A673 (cell line): ENCODE measurements around the gene PSG7. TPM values are rescaled to one million over a fixed set of nuclear protein-coding genes. Genes with fewer than 3 reads are reported as not detected.
"Not testable (repeated sequence)": the region's sequence is repeated elsewhere in the genome, so short reads cannot be mapped to it uniquely, and the experiment has no call there.

Source experiments
- BruUV-seq: library from RNA; stranded (reverse); fragments of 400-500 nt; replicated peaks from 2 replicates; lab custom pipeline; 2021; lab: Mats Ljungman, UMichigan
- CTCF ChIA-PET: fragments of 300-600 bp; sonication (Branson Sonifier 250); formaldehyde crosslinking; loops from one replicate; lab custom pipeline; 2022; ENCODE audit warnings: antibody characterized with exemption; lab: Charles Lee
- POLR2A ChIA-PET: fragments of 300-600 bp; sonication (Branson Sonifier 250); formaldehyde crosslinking; loops from one replicate; lab custom pipeline; 2022; ENCODE audit warnings: antibody characterized with exemption; ENCODE audit not compliant: low non-redundant PET; lab: Charles Lee
- DNase-seq: peaks from one replicate; pipeline ENCODE4 v3.0.0-alpha.2; 2015; ENCODE audit warnings: low spot score
- H3K27ac ChIP-seq: fragments of 200-600 bp; sonication (generic); 2 replicates; pipeline ENCODE4 v1.5.1; 2016; ENCODE audit warnings: mixed run types, low read depth, mild to moderate bottlenecking, mixed read lengths, antibody characterized with exemption, low read length; ENCODE audit not compliant: poor library complexity, severe bottlenecking
- H3K27me3 ChIP-seq: fragments of 200-600 bp; sonication (generic); replicated peaks from 2 replicates; pipeline ENCODE4 v1.6.1; 2017; ENCODE audit warnings: mixed run types, low read depth, mild to moderate bottlenecking, mixed read lengths, antibody characterized with exemption, low read length; ENCODE audit not compliant: insufficient read depth, poor library complexity
- H3K36me3 ChIP-seq: fragments of 200-600 bp; sonication (generic); 2 replicates; pipeline ENCODE4 v1.6.1; 2016; ENCODE audit warnings: mixed run types, mild to moderate bottlenecking, mixed read lengths, antibody characterized with exemption, low read length; ENCODE audit not compliant: insufficient read depth, poor library complexity, severe bottlenecking
- H3K4me1 ChIP-seq: fragments of 200-600 bp; sonication (generic); 2 replicates; pipeline ENCODE4 v1.6.1; 2017; ENCODE audit warnings: mixed run types, mild to moderate bottlenecking, mixed read lengths, antibody characterized with exemption, low read length; ENCODE audit not compliant: insufficient read depth, poor library complexity, severe bottlenecking
- H3K4me3 ChIP-seq: fragments of 200-600 bp; sonication (generic); 2 replicates; pipeline ENCODE4 v1.5.1; 2016; ENCODE audit warnings: low read depth, mixed run types, mild to moderate bottlenecking, mixed read lengths, low read length; ENCODE audit not compliant: poor library complexity, severe bottlenecking
- H3K9me3 ChIP-seq: fragments of 200-600 bp; sonication (generic); 2 replicates; pipeline ENCODE4 v1.6.1; 2016; ENCODE audit warnings: mixed run types, low read depth, mild to moderate bottlenecking, mixed read lengths, antibody characterized with exemption, low read length; ENCODE audit not compliant: poor library complexity, severe bottlenecking
- CTCF ChIP-seq: fragments of 300-800, 200-600 bp; sonication (generic); conservative IDR thresholded peaks from 2 replicates; pipeline ENCODE4 v1.5.1; 2017; ENCODE audit warnings: low read depth, mild to moderate bottlenecking, antibody characterized with exemption, low read length, moderate library complexity, mixed read lengths
- EZH2 ChIP-seq: fragments of 200-600 bp; sonication (generic); IDR thresholded peaks from 2 replicates; pipeline ENCODE4 v1.6.1; 2017; ENCODE audit warnings: borderline replicate concordance, low read depth, mild to moderate bottlenecking, mixed read lengths, antibody characterized with exemption, low read length; ENCODE audit not compliant: poor library complexity, severe bottlenecking
- intact Hi-C: fragments of 100-400 bp; cut with micrococcal nuclease; formaldehyde crosslinking; loops from one replicate; pipeline ENCODE4 v1.10.0; 2022; ENCODE audit not compliant: unreplicated experiment
- total RNA-seq: library from RNA; stranded (reverse); gene quantifications from 2 replicates; pipeline ENCODE4 v1.2.3, GENCODE V29; 2021

The PSG7 gene
- total RNA-seq, 1 experiment from 2014 or later: not detected

DNA sequence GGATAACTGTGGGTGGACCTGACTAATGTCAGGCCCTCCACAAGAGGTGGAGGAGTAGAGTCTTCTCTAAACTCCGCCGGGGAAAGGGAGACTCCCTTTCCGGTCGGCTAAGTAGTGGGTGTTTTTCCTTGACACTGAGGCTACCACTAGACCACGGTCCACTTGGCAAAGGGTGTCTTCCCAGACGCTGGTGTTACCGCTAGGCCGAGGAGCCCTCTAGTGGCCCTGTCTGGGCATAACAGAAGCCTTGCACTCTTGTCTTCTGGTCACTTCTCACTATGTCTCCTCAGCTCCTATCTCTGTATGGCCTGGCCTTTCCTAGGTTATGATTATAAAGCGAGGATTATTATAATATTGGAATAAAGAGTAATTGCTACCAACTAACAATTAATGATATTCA, 13.9 kb downstream of the PSG7 start:
- BruUV-seq, H3K4me3 ChIP-seq, H3K9me3 ChIP-seq, H3K4me1 ChIP-seq, H3K36me3 ChIP-seq, H3K27ac ChIP-seq, POLR2A ChIA-PET, intact Hi-C loops, CTCF ChIA-PET, H3K27me3 ChIP-seq: not testable (repeated sequence)
- peak; percentile 73 for TF ChIP-seq CTCF
- DNase-seq: peak; percentile 50

DNA sequence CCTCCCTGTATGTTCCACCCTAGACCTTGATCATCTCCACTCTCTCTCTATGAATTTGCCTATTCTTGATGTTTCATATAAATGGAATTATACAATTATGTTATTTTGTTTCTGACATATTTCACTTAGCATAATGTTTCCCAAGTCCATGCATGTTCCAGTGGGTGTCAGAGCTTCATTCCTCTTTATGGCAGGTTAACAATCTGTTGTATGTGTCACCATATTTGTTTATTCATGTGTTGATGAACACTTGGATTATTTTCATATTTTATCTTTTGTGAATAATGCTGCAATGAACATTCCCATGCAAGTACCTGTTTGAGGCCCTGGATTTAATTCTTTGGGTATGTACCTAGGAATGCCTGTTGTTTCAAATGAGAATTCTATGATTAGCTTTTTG, 16.0 kb downstream of the PSG7 start:
- H3K4me3 ChIP-seq, H3K27ac ChIP-seq, H3K36me3 ChIP-seq, H3K9me3 ChIP-seq, H3K4me1 ChIP-seq, H3K27me3 ChIP-seq, BruUV-seq, CTCF ChIA-PET, POLR2A ChIA-PET, intact Hi-C loops, DNase-seq: not testable (repeated sequence)

- H3K9me3 ChIP-seq: no peaks in the 10 kb centered on the region
- no peaks in the 10 kb centered on the region for H3K36me3 ChIP-seq
- H3K4me1 ChIP-seq: no peaks in the 10 kb centered on the region
- CTCF ChIA-PET: no interaction called here
- peak; percentile 4 for DNase-seq
- H3K27me3 ChIP-seq: no peaks in the 10 kb centered on the region
- H3K27ac ChIP-seq: no peak overlapping the region
- BruUV-seq: no TSS peak
- intact Hi-C loops: no loop called here
- TF ChIP-seq CTCF: 0 out of 2 replicates have a peak, but pooled peaks have one; percentile 28
- no peak for TF ChIP-seq EZH2
- no peak overlapping the region for H3K4me3 ChIP-seq
- POLR2A ChIA-PET: no interaction called here
These were observed 17.3 kb downstream of the PSG7 start for GRCh38 chr19:42919757-42920079.

GRCh38 chr19:42919070-42919756, 17.8 kb downstream of the PSG7 start:
- H3K27ac ChIP-seq, H3K9me3 ChIP-seq, H3K4me3 ChIP-seq, H3K36me3 ChIP-seq, intact Hi-C loops, BruUV-seq, H3K27me3 ChIP-seq, POLR2A ChIA-PET, H3K4me1 ChIP-seq, CTCF ChIA-PET: not testable (repeated sequence)
- TF ChIP-seq CTCF: peak; percentile 51
- peak; percentile 1 for DNase-seq

- H3K4me1 ChIP-seq, BruUV-seq, H3K4me3 ChIP-seq, H3K27me3 ChIP-seq, POLR2A ChIA-PET, H3K9me3 ChIP-seq, H3K27ac ChIP-seq, CTCF ChIA-PET, DNase-seq, intact Hi-C loops, H3K36me3 ChIP-seq: not testable (repeated sequence)
These were observed 18.5 kb downstream of the PSG7 start for GRCh38 chr19:42918377-42919069.
